KMS-11 (cell line): ENCODE results near the gene IRF2BP1.
"Not testable (repeated sequence)": the region's sequence is repeated elsewhere in the genome, so short reads cannot be mapped to it uniquely, and the experiment has no call there.

Experiments used
- H2AFZ ChIP-seq: fragments of 200-600 bp; sonication (generic); 2 replicates; pipeline ENCODE4 v1.6.1; 2016; ENCODE audit warnings: antibody characterized with exemption, mixed run types, low read depth
- H3K27ac ChIP-seq: fragments of 200-600 bp; sonication (generic); 2 replicates; pipeline ENCODE4 v1.6.1; 2016; ENCODE audit warnings: mild to moderate bottlenecking, mixed run types
- H3K27me3 ChIP-seq: fragments of 200-600 bp; sonication (generic); 2 replicates; pipeline ENCODE4 v1.6.1; 2017; ENCODE audit warnings: mild to moderate bottlenecking, low read depth, mixed run types, moderate library complexity; ENCODE audit not compliant: insufficient read depth
- H3K36me3 ChIP-seq: fragments of 200-600 bp; sonication (generic); 2 replicates; pipeline ENCODE4 v1.6.1; 2017; ENCODE audit warnings: mild to moderate bottlenecking, mixed run types; ENCODE audit not compliant: insufficient read depth
- H3K4me1 ChIP-seq: fragments of 200-600 bp; sonication (generic); 2 replicates; pipeline ENCODE4 v1.6.1; 2016; ENCODE audit warnings: mild to moderate bottlenecking, low read depth, mixed run types; ENCODE audit not compliant: poor library complexity, severe bottlenecking
- H3K4me2 ChIP-seq: fragments of 200-600 bp; sonication (generic); 2 replicates; pipeline ENCODE4 v1.7.0; 2016; ENCODE audit warnings: mild to moderate bottlenecking, mixed run types
- H3K4me3 ChIP-seq: fragments of 200-600 bp; sonication (generic); IDR thresholded peaks from 2 replicates; pipeline ENCODE4 v1.6.1; 2017; ENCODE audit warnings: low read depth, low read length, mixed read lengths; ENCODE audit not compliant: insufficient read depth
- H3K79me2 ChIP-seq: fragments of 200-600 bp; sonication (generic); 2 replicates; pipeline ENCODE4 v1.6.1; 2016; ENCODE audit warnings: low read depth, mixed run types; ENCODE audit not compliant: insufficient read depth
- H3K9ac ChIP-seq: fragments of 200-600 bp; sonication (generic); 2 replicates; pipeline ENCODE4 v1.6.1; 2016; ENCODE audit warnings: mild to moderate bottlenecking, mixed run types
- H4K20me1 ChIP-seq: fragments of 200-600 bp; sonication (generic); 2 replicates; pipeline ENCODE4 v1.6.1; 2016; ENCODE audit warnings: mild to moderate bottlenecking, mixed run types; ENCODE audit not compliant: insufficient read depth
- TF ChIP-seq, protein P1 (sequence below): fragments of 200-600 bp; sonication (generic); conservative IDR thresholded peaks from 2 replicates; pipeline ENCODE4 v1.6.1; 2017; ENCODE audit warnings: low read depth, mild to moderate bottlenecking, antibody characterized with exemption, low read length, moderate library complexity, mixed read lengths

Gene IRF2BP1

DNA sequence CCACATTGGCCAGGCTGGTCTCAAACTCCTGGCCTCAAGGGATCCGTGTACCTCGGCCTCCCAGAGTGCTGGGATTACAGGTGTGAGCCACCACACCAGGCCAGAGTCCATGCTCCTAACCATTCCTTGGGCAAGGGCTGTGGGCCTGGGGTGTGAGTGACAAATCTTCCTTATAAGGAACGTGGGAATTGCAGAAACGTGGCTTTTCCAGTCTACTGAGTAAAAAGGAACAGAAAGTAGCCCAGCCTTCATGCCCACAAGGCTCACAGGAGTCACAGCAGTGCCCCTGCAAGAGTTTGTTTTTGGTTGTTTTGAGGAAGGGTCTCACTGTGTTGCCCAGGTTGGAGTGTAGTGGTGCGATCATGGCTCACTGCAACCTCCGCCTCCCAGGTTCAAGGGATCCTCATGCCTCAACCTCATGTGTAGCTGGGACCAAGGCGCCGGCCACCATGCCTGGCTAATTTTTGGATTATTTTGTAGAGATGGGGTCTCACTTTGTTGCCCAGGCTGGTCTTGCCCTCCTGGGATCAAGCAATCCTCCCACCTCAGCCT lies 11.4 kb upstream of the IRF2BP1 start:
- H3K4me1 ChIP-seq = peaks cover 22% of the 10 kb centered on the region
- no peak overlapping the region for H3K4me3 ChIP-seq
- H3K79me2 ChIP-seq = no peaks in the 10 kb centered on the region
- TF ChIP-seq, protein P1, sequence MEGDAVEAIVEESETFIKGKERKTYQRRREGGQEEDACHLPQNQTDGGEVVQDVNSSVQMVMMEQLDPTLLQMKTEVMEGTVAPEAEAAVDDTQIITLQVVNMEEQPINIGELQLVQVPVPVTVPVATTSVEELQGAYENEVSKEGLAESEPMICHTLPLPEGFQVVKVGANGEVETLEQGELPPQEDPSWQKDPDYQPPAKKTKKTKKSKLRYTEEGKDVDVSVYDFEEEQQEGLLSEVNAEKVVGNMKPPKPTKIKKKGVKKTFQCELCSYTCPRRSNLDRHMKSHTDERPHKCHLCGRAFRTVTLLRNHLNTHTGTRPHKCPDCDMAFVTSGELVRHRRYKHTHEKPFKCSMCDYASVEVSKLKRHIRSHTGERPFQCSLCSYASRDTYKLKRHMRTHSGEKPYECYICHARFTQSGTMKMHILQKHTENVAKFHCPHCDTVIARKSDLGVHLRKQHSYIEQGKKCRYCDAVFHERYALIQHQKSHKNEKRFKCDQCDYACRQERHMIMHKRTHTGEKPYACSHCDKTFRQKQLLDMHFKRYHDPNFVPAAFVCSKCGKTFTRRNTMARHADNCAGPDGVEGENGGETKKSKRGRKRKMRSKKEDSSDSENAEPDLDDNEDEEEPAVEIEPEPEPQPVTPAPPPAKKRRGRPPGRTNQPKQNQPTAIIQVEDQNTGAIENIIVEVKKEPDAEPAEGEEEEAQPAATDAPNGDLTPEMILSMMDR = no peak
- no peak overlapping the region for H3K9ac ChIP-seq
- H3K27ac ChIP-seq = no peak overlapping the region
- no peak overlapping the region for H3K4me2 ChIP-seq
- no peak overlapping the region for H2AFZ ChIP-seq
- H3K36me3 ChIP-seq = no peaks in the 10 kb centered on the region
- no peaks in the 10 kb centered on the region for H3K27me3 ChIP-seq
- no peaks in the 10 kb centered on the region for H4K20me1 ChIP-seq

DNA sequence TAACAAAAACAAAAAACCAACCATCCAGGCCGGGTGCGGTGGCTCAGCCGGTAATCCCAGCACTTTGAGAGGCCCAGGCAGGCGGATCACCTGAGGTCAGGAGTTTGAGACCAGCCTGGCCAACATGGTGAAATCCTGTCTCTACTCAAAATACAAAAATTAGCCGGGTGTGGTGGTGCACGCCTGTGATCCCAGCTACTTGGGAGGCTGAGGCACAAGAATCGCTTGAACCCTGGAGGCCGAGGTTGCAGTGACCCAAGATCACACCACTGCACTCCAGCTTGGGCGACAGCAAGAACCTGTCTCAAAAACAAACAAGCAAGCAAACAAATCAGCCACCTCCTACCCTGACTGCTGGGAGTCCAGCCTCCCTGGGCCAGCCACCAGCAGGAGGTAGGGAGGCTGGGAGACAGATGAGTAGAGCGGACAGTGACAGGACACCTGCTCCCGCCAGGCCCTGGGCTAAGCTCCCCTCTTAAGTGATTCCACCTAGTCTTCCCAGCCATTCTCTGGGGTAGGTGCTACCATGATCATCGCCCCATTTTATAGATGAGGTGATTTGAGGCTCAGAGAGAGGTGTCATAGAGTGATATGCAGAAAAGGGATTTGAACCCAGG lies 10.2 kb upstream of the IRF2BP1 start:
- not testable (repeated sequence) for H2AFZ ChIP-seq, H3K27me3 ChIP-seq, H3K27ac ChIP-seq, H3K4me3 ChIP-seq, H3K9ac ChIP-seq, H3K36me3 ChIP-seq, H4K20me1 ChIP-seq, H3K79me2 ChIP-seq, H3K4me2 ChIP-seq
- peaks cover 18% of the 10 kb centered on the region for H3K4me1 ChIP-seq

GRCh38 chr19:45895519-45895972 lies 9.6 kb upstream of the IRF2BP1 start:
- H2AFZ ChIP-seq = no peak overlapping the region
- peaks cover 12% of the 10 kb centered on the region for H3K4me1 ChIP-seq
- no peak overlapping the region for H3K9ac ChIP-seq
- no peak overlapping the region for H3K4me2 ChIP-seq
- H3K27ac ChIP-seq = no peak overlapping the region
- no peaks in the 10 kb centered on the region for H4K20me1 ChIP-seq
- H3K36me3 ChIP-seq = no peaks in the 10 kb centered on the region
- H3K4me3 ChIP-seq = no peak overlapping the region
- TF ChIP-seq, protein P1 = no peak
- H3K27me3 ChIP-seq = no peaks in the 10 kb centered on the region
- no peaks in the 10 kb centered on the region for H3K79me2 ChIP-seq

DNA sequence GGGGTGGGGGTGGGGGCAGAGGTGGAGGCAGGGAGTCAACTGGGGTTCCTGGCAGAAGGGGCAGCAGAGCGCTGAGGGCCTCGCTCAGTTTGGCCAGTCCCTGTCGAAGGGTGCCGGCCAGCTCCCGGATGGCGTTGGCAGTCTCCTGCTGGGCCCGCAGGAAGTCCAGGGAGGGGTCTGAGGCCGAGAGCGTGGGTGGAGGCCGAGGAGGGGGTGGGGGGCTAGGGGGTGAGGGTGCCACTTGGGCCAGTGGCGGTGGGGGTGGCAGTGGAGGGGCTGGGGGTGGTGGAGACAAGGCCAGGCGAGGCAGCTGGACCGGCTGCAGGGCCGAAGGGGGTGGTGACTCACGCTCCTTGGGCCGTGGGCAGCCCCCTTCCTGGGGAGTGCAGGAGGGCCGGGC lies 4.9 kb upstream of the IRF2BP1 start:
- H3K4me1 ChIP-seq = peaks cover 11% of the 10 kb centered on the region
- TF ChIP-seq, protein P1 = no peak

GRCh38 chr19:45889210-45889885 lies 3.4 kb upstream of the IRF2BP1 start:
- Histone ChIP-seq H3K36me3 (no peaks in the 10 kb centered on the region), H3K4me2 (no peak overlapping the region), H3K27me3 (no peaks in the 10 kb centered on the region), H3K79me2 (no peaks in the 10 kb centered on the region), H3K4me3 (no peak overlapping the region), H2AFZ (no peak overlapping the region), H3K9ac (no peak overlapping the region), H3K4me1 (peaks cover 11% of the 10 kb centered on the region), H3K27ac (no peak overlapping the region), H4K20me1 (no peaks in the 10 kb centered on the region)
- TF ChIP-seq, protein P1 = no peak

More for the DNA sequence above, 4.9 kb upstream of the IRF2BP1 start:
- Histone ChIP-seq H2AFZ (no peak overlapping the region), H3K79me2 (no peaks in the 10 kb centered on the region), H3K4me2 (no peak overlapping the region), H3K4me3 (no peak overlapping the region), H3K27me3 (no peaks in the 10 kb centered on the region), H4K20me1 (no peaks in the 10 kb centered on the region), H3K36me3 (no peaks in the 10 kb centered on the region), H3K9ac (no peak overlapping the region), H3K27ac (no peak overlapping the region)
